RWPE1 (cell line): ENCODE results near the gene NPM3.

Experiments
- CTCF ChIA-PET: fragments of 350-600 bp; sonication (Branson Sonifier 250); formaldehyde crosslinking; extraction: SDS; loops from one replicate; lab custom pipeline; 2021; lab: Yijun Ruan, JAX
- POLR2A ChIA-PET: fragments of 400-600 bp; formaldehyde crosslinking; extraction: SDS; loops from one replicate; lab custom pipeline; 2020; ENCODE audit warnings: antibody characterized with exemption; ENCODE audit not compliant: low non-redundant PET; lab: Yijun Ruan, JAX
- DNase-seq: peaks from one replicate; pipeline ENCODE4 v3.0.0; 2012; ENCODE audit warnings: low spot score
- H3K27ac ChIP-seq: fragments of 450-650 bp; 2 replicates; pipeline ENCODE4 v1.5.1; 2017
- TF ChIP-seq, protein P1 (sequence below): fragments of 450-650 bp; conservative IDR thresholded peaks from 2 replicates; pipeline ENCODE4 v1.5.1; 2017; ENCODE audit warnings: low read depth, mild to moderate bottlenecking

Gene NPM3

DNA sequence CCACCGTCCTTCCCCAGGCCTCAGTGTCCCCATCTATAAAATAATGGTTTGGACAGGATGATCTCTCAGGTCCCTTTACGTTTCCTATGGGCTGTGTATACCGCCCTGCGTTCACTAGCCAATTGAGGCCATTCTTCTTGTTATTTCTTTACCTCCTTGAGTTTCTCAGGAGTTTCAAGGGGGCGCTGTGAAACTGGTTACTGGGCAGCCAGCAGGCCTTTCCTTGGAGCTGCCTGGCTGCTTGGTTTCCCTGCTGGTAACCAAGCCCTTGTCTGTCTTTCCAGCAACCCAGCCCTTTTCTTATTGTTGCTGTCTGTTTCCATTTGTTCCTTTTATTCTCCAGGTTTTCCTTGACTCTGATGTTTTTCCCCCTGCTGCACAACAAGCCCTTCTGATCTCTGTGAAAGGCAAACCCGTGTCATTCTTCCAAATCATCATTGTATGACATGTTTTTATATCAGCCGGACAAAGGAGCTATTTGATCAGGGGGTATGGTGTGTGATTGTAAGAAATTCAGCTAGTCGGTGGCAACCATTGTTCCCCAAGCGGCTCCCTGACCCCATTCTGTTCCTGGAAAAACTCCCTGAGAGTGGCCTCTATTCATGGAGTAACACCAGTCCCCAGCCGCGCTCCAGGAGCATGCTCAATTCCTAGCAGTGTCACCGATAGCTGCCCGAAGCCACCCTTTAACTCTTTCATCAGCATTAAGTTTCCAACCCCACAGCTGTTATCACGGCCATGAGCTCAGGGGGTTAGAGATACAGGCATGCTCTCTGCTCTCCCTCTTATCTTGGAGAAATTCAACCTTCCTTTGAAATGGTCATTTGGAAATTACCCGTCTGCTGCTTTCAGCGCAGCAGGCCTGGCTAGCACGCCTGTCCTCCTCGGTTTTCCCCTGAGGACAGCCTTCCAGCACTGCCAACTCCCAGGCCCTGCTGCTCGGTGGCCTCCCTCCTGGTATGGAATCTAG is 33.9 kb downstream of the NPM3 start:
- POLR2A ChIA-PET = interaction anchor here (0.6 kb wide), 1 partner anchor 529 kb away, joined by 3 read pairs; no protein-coding TSS in a partner anchor
- no peak for DNase-seq
- H3K27ac ChIP-seq = no peak overlapping the region
- CTCF ChIA-PET = no interaction called here
- TF ChIP-seq, protein P1, sequence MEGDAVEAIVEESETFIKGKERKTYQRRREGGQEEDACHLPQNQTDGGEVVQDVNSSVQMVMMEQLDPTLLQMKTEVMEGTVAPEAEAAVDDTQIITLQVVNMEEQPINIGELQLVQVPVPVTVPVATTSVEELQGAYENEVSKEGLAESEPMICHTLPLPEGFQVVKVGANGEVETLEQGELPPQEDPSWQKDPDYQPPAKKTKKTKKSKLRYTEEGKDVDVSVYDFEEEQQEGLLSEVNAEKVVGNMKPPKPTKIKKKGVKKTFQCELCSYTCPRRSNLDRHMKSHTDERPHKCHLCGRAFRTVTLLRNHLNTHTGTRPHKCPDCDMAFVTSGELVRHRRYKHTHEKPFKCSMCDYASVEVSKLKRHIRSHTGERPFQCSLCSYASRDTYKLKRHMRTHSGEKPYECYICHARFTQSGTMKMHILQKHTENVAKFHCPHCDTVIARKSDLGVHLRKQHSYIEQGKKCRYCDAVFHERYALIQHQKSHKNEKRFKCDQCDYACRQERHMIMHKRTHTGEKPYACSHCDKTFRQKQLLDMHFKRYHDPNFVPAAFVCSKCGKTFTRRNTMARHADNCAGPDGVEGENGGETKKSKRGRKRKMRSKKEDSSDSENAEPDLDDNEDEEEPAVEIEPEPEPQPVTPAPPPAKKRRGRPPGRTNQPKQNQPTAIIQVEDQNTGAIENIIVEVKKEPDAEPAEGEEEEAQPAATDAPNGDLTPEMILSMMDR = no peak

DNA sequence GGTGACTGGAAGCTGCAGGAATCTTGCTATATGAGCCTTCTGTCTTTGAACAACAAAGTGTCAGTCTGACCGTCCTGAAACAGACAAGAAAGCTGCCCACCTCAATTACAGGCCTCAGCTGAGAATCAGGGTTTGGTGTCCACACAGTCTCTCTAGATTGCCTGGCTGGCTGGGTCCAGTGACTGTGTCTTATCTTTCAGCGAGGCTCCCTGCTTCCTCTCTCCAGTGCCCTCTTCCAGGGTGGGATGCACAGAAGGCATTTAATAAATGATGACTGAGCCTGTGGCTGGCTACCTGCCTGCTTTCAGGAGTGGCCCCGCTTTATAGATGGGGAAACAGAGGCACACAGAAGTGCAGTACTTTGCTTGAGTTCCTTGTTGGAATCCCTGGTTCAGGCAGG is 34.8 kb downstream of the NPM3 start:
- ChIA-PET POLR2A (no interaction called here), CTCF (interaction anchor here (0.6 kb wide), 1 partner anchor 880 kb away, joined by 3 read pairs; no protein-coding TSS in a partner anchor)
- TF ChIP-seq, protein P1 = no peak
- no peak for DNase-seq
- H3K27ac ChIP-seq = no peak overlapping the region

DNA sequence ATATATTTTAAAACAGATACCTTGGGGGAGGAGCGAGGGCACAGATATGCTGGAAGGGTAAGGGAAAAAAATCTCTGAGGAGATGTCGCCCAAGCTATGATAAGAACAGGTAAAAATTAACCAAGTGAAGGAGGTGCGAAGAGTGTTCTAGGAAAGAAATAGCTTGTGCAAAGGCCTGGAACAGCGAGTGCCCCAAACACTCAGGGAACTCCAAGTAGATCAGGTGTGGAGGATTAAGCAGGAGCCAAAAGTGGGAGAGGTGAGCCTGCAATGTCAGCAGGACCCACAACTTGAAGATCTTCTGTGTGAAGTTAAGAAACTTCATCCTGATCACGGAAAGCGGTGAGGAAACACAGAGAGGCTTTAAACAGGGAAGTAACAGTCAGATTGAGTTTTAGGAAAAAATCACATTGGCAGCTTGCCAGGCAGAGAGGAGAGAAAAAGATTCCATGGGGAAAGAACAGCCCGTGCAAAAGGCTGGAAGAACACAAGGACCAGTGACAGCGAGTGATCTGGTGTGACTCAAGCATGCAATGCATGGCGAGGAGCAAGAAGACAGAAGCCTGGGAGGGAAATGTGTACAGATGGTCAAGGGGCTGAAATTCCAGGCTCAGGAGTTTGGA is 38.1 kb downstream of the NPM3 start:
- CTCF ChIA-PET = no interaction called here

DNA sequence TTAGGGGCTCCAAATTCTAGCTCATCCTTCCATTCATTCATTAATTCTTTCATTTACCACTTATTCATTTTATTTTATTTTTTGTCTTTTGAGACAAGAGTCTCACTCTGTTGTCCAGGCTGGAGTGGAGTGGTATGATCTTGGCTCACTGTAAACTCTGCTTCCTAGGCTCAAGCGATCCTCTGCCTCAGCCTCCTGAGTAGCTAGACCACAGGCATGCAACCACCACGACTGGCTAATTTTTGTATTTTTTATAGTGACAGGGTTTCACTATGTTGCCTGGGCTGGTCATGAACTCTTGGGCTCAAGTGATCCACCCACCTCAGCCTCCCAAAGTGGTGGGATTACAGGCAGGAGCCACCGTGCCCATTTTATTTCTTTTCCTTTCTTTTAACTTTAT is 39.0 kb downstream of the NPM3 start:
- TF ChIP-seq, protein P1 = no peak
- ChIA-PET POLR2A (no interaction called here), CTCF (no interaction called here)
- no peak overlapping the region for H3K27ac ChIP-seq
- DNase-seq = no peak

More for the DNA sequence above, 38.1 kb downstream of the NPM3 start:
- H3K27ac ChIP-seq = no peak overlapping the region
- POLR2A ChIA-PET = no interaction called here
- DNase-seq = no peak
- TF ChIP-seq, protein P1 = no peak

DNA sequence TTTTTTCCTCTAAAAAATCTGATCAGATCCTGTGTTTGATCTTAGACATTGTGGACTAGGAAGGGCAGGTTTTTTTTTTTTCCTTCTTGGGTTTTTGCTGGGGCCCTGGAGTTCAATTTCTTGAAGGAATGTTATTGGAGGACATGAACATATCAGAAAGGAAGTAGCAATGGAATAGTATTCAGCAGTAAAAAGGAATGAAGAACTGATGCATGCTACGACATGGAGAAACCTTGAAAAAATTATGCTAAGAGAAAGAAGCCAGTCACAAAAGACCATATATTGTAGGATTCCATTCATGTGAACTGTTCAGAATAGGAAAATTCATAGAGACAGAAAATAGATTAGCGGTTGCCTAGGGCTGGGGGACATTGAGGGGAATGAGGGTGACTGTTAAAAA is 41.3 kb downstream of the NPM3 start:
- no peak for DNase-seq
- ChIA-PET CTCF (no interaction called here), POLR2A (no interaction called here)
- TF ChIP-seq, protein P1 = no peak
- no peak overlapping the region for H3K27ac ChIP-seq

DNA sequence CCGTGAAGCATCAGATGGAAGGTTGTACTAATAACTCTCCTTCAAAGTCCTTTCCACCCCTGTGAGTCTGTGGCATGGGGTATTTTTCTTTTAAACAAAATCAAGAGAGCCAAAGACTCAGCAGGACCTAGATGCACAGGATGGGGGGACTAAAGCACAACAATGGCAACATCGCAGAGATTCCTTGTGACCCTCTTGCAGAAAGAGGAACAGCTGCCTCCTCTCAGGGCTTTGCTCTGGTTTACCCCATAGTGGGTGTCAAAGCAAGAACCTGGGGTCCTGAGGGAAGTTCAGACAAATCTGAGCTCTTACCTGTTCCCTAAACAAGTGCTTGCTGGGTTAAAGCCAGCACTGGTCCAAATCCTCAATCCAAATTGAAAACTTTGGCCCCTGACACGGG is 46.6 kb downstream of the NPM3 start:
- POLR2A ChIA-PET = no interaction called here
- CTCF ChIA-PET = interaction anchor here (1.0 kb wide), 1 partner anchor 45 kb away, joined by 3 read pairs; no protein-coding TSS in a partner anchor
- H3K27ac ChIP-seq = no peak overlapping the region
- TF ChIP-seq, protein P1 = no peak
- DNase-seq = no peak
